ENCODE data around the gene C1RL.

DNA sequence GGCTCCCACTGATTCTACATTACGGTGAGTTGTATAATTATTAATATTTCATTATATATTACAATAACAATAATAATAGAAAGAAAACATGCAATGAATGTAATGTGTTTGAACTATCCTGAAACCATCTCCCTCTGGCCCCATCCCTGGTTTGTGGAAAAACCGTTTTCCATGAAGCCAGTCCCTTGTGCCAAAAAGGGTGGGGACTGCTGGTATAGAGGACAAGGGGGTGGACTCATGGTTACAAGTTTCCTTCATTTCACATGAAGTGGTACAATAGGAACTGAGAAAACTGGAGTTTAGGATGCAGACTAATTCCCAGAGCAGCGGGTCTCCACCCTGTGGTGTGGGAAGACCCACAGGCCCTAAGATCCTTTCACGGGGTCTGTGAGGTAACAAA is 3.0 kb upstream of the C1RL start:
- TF ChIP-seq CTCF (IDR thresholded peaks at IDR 0.05), result no peak
- no peak for TF ChIP-seq EZH2 (IDR thresholded peaks at IDR 0.05; ENCODE audit: borderline replicate concordance, insufficient read depth, low read depth, low read length, poor library complexity, severe bottlenecking)

All from B cell (primary cell).